PC-9 (cell line): ENCODE data around the gene STK36.

Experiments
- EZH2 ChIP-seq: fragments of 200-600 bp; sonication (generic); IDR thresholded peaks from 2 replicates; pipeline ENCODE4 v1.8.0; 2017; ENCODE audit warnings: antibody characterized with exemption, low read depth
- TF ChIP-seq, protein P1 (sequence below): fragments of 200-600 bp; sonication (generic); conservative IDR thresholded peaks from 2 replicates; pipeline ENCODE4 v1.6.1; 2017; ENCODE audit warnings: mixed run types, antibody characterized with exemption, mild to moderate bottlenecking, moderate library complexity

DNA sequence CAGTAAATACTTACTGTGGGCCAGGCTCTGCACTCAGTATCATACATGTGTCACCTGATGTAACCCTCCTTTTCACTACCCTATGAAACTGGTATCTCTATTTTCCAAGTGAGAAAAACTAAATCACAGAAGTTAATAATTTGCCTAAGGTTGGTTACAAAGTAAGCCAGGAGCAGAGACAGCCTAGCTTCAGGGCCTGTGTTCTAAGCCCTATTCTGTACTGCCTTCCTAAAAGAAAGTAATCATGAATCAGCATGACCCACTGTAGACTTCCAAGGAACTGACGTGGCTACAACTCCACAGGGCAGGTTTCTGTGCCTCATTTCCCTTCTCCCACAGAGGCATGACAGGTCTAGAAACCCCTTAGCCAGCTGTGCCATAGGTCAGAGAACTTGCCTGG is 26.8 kb upstream of the STK36 start:
- TF ChIP-seq, protein P1, sequence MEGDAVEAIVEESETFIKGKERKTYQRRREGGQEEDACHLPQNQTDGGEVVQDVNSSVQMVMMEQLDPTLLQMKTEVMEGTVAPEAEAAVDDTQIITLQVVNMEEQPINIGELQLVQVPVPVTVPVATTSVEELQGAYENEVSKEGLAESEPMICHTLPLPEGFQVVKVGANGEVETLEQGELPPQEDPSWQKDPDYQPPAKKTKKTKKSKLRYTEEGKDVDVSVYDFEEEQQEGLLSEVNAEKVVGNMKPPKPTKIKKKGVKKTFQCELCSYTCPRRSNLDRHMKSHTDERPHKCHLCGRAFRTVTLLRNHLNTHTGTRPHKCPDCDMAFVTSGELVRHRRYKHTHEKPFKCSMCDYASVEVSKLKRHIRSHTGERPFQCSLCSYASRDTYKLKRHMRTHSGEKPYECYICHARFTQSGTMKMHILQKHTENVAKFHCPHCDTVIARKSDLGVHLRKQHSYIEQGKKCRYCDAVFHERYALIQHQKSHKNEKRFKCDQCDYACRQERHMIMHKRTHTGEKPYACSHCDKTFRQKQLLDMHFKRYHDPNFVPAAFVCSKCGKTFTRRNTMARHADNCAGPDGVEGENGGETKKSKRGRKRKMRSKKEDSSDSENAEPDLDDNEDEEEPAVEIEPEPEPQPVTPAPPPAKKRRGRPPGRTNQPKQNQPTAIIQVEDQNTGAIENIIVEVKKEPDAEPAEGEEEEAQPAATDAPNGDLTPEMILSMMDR = no peak
- TF ChIP-seq EZH2 = no peak
